ENCODE results near the gene HPD.
A peak's percentile ranks its signal among the peaks of the same experiment; 100 is the strongest.

The HPD gene

DNA sequence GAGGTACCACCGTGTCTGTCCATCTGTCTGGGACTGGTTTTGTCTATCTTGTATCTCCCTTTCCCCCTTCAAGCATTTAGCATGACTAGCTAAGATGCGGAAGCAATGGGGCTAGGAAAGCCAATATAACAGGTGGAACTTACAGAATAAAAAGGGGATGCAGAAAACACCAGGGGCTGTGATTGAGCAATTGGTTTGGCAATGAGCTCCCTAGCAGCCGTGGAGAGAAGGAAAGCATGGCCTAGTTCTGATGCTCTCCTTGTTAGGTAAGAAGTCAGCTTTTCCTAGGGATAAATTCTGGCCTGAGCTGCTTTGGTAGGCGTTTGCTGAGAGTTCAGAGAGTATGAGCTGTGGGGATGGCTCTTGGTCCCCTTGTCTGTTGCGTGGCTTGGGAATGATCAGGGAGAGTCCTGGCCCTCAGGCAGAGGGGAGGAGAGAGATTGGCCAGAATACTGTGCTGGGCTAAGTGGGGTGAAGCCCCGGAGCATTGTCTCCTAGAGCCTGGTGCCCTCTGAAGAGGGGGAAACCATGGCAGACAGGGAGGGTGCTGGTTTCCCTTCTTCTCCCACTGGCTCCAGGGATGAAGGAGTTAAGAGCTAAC lies 47.7 kb downstream of the HPD start:
- no peak for DNase-seq (ENCODE audit: low spot score)

DNA sequence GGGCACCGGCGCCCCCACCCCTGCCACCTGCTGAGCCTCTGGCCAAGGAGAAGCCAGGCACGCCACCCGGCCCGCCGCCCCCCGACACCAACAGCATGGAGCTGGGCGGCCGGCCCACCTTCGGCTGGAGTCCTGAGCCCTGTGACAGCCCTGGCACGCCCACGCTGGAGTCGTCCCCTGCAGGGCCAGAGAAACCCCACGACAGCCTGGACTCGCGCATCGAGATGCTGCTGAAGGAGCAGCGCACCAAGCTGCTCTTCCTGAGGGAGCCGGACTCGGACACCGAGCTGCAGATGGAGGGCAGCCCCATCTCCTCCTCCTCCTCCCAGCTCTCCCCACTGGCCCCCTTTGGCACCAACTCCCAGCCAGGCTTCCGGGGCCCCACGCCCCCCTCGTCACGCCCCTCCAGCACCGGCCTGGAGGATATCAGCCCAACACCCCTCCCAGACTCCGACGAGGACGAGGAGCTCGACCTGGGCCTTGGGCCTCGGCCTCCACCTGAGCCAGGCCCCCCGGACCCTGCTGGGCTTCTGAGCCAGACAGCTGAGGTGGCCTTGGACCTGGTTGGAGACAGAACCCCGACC lies 48.3 kb downstream of the HPD start:
- no peak for DNase-seq (ENCODE audit: low spot score)

- DNase-seq (ENCODE audit: low spot score) = no peak
Observed at GRCh38 chr12:121809712-121810116, 48.9 kb downstream of the HPD start.

DNA sequence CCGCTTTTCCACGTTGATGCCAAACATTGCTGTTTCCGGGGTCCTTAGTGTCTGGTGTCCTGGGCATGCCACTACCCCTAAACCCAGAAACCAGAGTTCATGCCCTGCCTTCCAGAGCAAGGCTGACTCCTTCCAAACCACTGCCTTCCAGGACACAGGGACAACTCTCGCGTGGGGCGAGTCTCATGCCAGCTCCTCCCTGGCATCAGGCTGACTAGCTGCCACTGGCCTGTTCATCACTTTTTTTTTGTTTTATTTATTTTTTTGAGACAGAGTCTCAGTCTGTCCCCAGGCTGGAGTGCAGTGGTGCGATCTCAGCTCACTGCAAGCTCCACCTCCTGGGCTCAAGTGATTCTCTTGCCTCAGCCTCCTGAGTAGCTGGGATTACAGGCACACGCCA lies 50.0 kb downstream of the HPD start:
- DNase-seq (ENCODE audit: low spot score) = no peak

GRCh38 chr12:121807642-121808347 lies 50.9 kb downstream of the HPD start:
- no peak for DNase-seq (ENCODE audit: low spot score)

GRCh38 chr12:121806546-121807423 lies 51.9 kb downstream of the HPD start:
- no peak for DNase-seq (ENCODE audit: low spot score)

DNA sequence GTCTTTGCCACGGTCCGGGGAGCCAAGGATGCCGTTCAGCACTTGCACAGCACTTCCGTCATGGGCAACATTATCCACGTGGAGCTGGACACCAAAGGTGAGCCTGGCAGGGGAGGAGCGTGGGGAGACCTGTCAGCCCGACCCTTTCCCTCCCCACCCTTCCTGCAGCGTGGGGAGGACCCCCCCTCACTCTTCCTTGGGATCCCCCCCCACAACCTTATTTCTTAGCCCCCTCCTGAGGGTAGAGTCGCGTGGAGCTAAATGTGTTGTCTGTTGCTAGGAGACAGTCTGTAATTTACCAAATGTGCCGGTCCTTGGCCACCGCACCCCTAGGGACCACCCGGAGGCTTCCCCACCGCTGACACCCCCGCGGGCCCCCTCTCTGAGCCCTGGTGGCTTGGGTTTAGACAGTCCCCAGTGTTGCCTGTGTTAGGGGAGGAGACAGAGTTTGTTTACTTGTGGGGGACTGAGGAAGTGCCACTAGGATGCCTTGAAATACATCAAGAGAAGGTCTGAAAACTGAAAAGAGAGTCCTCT lies 52.6 kb downstream of the HPD start:
- DNase-seq (ENCODE audit: low spot score) = no peak

- DNase-seq (ENCODE audit: low spot score) = no peak
Observed at GRCh38 chr12:121805171-121806008, 53.3 kb downstream of the HPD start.

DNA sequence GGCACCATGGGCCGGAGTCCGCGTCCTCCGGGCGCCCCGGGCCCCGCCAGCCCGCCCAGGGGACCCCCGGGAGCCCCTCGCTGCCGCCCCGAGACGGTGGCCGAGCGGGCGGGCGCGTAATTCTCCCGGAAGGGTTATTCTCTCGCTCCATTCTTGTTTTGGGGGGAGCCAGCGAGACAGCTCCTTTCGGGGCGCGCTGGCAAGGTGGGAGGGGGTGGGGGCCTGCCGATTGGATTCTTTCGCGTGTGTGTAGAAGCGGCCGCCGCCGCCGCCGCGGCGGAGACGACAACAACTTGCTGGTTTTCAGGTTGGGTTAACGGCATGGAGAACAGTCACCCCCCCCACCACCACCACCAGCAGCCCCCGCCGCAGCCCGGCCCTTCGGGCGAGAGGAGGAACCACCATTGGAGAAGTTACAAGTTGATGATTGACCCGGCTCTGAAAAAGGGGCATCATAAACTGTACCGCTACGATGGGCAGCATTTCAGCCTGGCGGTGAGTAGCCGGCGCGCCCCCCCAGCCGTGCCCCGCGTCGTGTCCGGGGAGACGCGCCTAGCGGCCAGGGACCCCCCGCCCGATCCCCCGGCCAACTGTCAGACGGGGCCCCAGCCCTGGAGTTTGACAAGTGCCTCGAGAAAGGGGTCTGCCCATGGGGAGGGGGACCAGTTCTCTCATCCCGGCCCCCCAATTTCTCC lies 54.1 kb downstream of the HPD start:
- no peak for DNase-seq (ENCODE audit: low spot score)

GRCh38 chr12:121803861-121804416 lies 54.7 kb downstream of the HPD start, which contains the start of gene SETD1B:
Gene SETD1B (plus strand): TSS chr12:121804009. CDS start chr12:121804738, 729 bp downstream.
- no peak for DNase-seq (ENCODE audit: low spot score)

DNA sequence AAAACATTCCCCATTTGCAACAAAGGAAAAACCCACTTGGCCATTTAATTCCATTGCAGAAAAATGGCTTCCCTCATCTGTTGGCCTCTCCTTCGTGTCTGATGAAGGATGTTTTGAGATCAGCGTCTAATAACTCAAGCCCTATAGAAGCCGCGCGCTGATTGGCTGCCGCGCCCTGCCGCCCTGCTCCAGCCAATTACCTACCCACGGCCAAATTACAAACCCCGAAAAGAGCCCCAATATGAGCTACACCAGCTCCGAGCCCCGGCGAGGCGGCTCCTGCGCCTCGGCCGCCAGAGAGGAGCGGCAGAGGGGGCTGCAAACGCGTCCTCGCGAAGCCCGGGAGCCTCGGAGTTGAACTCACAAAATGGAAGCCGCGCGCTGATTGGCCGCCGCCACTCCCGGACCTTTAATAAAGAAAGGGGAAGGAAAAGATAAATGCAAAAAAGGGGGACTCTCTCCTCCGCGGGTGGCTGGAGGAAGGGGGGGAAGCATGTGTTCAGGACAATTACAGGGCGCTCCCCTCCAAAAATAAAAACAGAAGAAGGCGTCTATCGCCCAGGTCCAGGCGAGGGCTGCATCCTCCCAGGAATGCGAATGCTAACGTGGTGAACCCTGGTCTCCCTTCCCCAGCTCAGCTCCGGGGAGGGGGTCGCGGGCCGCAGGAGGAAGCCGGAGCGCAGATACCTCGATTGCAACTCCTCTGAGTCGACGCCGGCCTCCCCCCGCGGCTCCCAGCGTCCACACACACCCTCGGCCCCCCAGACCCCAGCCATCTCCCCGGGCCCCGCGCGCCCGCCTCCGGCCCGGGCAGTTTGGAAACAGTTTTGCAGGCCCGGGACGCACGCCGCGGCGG lies 55.6 kb downstream of the HPD start:
- DNase-seq (ENCODE audit: low spot score) = peak; percentile 89

DNA sequence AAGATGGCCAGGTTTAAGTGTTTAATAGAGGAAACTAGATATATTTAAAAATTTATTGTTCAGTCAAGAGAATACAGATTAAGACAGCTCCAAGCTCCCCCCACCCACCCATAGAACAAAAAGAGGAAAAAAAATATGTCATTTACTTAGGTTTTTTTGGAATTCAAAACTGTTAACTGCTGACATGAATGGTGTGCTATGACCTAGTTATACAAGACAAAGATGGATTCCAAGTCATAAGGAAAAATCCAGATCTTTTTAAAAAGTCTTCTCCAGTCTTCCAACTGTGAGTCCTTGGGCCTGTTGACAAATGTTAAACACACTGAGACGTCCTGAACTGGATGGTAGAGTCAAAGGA lies 56.2 kb downstream of the HPD start:
- no peak for DNase-seq (ENCODE audit: low spot score)

- no peak for DNase-seq (ENCODE audit: low spot score)
Observed at GRCh38 chr12:121801595-121802484, 56.8 kb downstream of the HPD start.

DNA sequence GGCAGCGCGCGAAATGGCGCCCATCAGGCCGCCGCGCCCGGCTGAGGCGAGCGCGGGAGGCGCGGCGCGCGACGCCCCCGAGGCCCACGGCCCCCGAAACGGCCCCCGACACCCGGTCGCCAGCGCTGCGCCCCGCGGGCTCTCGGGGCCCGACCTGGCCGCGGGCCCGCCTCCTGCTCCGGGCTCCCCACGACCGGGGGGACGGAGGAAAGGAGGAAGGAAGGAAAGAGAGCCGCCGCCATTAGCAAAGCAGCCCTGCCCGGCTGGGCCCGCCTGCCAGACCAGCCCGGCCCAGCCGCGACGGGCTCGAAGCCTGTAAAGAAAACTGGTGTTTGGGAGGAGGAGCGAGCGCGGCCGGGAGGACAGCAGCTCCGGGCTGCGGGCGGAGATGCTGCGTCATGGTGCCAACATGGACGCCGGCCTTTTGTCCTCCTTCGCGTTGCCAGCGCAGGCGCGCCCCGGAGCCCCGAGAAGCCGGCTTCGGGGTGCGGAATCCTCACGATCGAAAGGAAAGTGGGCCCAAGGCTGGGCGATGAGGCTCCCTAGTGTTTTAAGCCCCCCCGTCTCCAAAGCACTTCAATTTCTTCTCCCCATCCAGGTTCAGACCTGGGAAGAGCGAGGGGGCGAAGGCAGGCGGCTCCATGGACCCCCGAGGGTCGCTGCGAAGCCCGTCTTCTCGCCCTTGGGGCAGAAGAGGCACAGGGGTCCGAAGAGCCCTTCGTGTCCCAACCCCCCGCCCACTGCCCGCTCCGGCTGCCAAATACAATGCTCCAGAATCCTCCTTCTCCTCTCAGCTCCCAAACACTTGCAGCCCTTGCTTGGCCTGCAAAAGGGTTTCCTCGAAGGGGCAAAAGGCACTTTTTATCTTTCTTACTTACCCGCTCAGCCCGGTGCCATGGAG lies 57.7 kb downstream of the HPD start:
- DNase-seq (ENCODE audit: low spot score) = no peak

- DNase-seq (ENCODE audit: low spot score) = peak; percentile 74
Observed at GRCh38 chr12:121799842-121800693, 58.6 kb downstream of the HPD start.

GRCh38 chr12:121799156-121799841 lies 59.4 kb downstream of the HPD start:
- DNase-seq (ENCODE audit: low spot score) = no peak
